Stimulated activated CD4-positive, alpha-beta T cell treated with anti-CD3 and anti-CD28 coated beads, Interleukin-4, amount 100 ng/mL, for 48 hours (primary cell): Measurements from ENCODE around the gene CASR.
"Not testable (repeated sequence)": the region's sequence is repeated elsewhere in the genome, so short reads cannot be mapped to it uniquely, and the experiment has no call there.

ENCODE experiments used
- DNase-seq, 2 donors: peaks; one replicate each; pipeline ENCODE4 v3.0.0-alpha.2; 2020; ENCODE audit warnings: low read depth in 2 of 2

CASR gene, protein sequence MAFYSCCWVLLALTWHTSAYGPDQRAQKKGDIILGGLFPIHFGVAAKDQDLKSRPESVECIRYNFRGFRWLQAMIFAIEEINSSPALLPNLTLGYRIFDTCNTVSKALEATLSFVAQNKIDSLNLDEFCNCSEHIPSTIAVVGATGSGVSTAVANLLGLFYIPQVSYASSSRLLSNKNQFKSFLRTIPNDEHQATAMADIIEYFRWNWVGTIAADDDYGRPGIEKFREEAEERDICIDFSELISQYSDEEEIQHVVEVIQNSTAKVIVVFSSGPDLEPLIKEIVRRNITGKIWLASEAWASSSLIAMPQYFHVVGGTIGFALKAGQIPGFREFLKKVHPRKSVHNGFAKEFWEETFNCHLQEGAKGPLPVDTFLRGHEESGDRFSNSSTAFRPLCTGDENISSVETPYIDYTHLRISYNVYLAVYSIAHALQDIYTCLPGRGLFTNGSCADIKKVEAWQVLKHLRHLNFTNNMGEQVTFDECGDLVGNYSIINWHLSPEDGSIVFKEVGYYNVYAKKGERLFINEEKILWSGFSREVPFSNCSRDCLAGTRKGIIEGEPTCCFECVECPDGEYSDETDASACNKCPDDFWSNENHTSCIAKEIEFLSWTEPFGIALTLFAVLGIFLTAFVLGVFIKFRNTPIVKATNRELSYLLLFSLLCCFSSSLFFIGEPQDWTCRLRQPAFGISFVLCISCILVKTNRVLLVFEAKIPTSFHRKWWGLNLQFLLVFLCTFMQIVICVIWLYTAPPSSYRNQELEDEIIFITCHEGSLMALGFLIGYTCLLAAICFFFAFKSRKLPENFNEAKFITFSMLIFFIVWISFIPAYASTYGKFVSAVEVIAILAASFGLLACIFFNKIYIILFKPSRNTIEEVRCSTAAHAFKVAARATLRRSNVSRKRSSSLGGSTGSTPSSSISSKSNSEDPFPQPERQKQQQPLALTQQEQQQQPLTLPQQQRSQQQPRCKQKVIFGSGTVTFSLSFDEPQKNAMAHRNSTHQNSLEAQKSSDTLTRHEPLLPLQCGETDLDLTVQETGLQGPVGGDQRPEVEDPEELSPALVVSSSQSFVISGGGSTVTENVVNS

GRCh38 chr3:122183521-122183892 is at the start of gene CASR:
Gene CASR, plus strand, starts transcription at chr3:122183668. Its CDS starts 70,522 bp downstream, at chr3:122254190.
- DNase-seq, result no peak

DNA sequence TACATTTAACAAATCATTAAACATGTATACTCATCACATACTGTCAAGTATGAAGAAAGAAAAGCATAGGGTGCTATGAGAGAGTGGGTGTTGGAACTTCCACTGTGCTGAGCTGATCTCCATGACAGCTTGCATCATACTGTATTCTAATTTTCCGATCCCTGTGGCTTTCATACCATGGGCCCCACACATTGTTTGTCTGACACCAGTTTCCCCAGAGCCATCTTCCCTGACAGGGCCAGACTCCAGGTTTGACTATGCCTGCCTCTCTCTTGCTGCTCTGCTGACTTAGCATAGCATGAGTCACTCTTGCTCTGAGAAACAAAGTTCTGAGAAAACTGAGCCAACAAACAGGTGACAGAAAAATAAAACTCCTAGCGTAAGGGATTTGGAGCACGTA is 37.0 kb upstream of the CASR start:
- peak; percentile 53 to 68 for DNase-seq

- no peak for DNase-seq
These were observed 34.4 kb upstream of the CASR start for GRCh38 chr3:122148941-122149627.

GRCh38 chr3:122151480-122151879 is 32.0 kb upstream of the CASR start:
- no peak for DNase-seq

DNA sequence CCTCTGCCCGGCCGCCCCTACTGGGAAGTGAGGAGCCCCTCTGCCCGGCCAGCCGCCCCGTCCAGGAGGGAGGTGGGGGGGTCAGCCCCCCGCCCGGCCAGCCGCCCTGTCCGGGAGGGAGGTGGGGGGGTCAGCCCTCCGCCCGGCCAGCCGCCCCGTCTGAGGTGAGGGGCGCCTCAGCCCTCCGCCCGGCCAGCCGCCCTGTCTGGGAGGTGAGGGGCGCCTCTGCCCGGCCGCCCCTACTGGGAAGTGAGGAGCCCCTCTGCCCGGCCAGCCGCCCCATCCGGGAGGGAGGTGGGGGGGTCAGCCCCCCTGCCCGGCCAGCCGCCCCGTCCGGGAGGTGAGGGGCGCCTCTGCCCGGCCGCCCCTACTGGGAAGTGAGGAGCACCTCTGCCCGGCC is 18.5 kb upstream of the CASR start:
- not testable (repeated sequence) for DNase-seq

DNA sequence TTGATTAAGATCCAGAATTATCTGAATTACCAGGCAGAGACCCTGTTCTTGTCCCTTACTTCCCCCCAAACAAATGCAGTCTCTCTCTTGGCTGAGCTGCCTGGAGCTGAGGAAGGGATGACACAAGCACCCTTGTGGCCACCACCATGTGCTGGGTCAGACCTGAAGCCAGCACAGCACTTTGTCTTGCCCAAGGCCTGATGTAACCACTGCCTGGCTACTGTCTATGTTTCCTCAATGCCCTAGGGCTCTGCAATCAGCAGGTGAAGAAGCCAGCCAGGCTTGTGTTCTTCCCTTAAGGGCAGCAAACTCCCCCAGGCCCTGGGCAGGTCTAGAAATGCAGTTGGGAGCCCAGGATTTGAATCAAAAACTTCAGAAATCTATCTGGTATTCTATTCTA is 15.8 kb upstream of the CASR start:
- no peak for DNase-seq

DNA sequence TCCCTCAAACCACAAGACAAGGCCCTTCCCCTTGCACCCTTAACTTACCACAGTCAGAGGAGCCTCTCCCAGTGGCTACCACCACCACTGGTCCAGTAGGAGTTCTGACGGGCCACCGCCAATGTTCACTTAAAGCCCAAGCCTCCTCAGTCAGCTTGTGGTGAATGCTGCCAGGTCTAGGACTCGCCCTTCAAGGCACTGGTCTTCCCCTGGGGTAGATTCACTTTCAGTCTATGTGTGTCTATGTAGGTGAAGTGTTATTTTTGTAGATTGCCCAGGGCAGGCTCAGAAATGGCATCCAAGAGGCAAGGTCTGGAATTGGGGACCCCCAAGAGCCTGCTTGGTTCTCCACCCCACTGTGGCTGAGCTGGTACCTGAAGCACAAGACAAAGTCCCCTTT is 15.4 kb upstream of the CASR start:
- no peak for DNase-seq

DNA sequence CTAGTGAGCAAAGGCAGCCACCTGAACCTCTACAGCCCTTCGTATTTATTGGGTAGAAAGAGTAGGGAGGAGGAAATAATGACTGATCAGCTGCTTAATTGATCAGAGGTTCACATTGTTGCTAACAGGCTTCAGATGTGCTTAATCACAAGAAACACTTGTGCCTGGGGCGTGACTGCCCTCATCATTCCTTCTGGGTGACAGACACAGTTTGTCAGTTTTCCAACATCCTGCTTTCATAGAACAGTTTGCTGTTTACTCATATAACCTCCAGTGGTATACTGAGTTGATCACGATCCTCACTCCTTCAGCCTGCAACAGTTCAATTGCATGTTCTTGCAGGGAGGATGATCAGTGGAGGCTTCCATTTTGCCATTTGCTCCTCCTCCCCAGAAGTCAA is 13.6 kb upstream of the CASR start:
- DNase-seq, result no peak

DNA sequence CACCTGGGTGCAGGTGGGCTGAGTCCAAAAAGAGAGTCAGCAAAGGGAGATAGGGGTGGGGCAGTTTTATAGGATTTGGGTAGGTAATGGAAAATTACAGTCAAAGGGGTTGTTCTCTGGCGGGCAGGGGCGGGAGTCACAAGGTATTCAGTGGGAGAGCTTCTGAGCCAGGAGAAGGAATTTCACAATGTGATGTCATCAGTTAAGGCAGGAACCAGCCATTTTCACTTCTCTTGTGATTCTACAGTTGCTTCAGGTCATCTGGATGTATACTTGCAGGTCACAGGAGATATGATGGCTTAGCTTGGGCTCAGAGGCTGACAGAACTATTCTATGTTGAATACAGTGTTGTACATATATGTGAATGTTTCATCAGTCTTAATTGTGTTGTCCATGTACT is 12.1 kb upstream of the CASR start:
- not testable (repeated sequence) for DNase-seq

- DNase-seq, result no peak
These were observed 4.8 kb upstream of the CASR start for GRCh38 chr3:122178711-122179110.

DNA sequence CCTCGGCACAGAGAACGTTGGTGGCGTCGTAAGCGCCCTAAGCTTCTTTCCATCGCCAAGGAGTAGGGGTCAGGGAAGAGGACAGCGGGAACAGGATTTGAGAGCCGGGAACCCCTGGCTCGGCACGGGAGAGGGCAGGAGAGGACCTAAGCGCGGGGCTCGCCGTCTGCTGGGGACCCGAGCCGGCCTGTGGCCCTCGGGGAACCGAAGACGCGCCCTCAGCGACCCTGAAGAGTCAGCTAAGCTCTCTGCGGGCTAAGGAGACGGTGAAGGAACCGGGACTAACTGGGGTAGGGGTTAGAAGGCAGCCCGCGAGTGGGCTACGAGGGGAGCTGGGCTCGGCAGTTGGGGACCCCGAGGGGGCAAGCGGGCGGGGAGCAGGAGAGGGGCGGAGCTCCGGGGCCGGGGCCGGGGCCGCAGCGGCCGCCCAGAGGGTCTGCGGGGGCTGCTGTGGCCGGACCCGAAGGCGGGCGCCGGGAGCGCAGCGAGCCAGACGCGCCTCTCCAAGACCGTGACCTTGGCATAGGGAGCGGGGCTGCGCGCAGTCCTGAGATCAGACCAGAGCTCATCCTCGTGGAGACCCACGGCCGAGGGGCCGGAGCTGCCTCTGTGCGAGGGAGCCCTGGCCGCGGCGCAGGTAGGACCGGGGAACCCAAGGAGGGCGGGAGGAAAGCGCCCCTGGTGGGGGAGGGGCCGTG is 574 bp downstream of the CASR start:
- DNase-seq, result no peak

GRCh38 chr3:122184591-122184929 is 1.1 kb downstream of the CASR start:
- no peak for DNase-seq

DNA sequence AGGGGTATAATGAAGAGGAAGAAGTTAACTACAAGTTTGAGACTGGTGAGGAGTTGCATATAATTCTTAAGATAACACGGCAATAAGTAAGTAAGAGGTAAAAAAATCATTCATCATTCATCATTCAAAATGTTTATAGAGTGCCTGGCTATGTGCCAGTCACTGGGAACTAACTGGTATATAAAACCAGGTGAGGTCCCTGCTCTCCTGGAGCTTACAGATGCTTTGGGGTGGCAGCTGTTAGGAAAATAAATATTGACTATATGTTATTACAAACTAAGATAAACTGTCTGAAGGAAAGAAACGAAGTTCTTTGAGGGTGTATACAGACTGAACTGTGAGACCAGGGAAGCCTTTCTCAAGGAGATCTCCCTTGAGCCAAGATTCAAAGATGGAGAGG is 2.9 kb downstream of the CASR start:
- DNase-seq, result no peak

- DNase-seq, result no peak
These were observed 5.3 kb downstream of the CASR start for GRCh38 chr3:122188737-122189136.

DNA sequence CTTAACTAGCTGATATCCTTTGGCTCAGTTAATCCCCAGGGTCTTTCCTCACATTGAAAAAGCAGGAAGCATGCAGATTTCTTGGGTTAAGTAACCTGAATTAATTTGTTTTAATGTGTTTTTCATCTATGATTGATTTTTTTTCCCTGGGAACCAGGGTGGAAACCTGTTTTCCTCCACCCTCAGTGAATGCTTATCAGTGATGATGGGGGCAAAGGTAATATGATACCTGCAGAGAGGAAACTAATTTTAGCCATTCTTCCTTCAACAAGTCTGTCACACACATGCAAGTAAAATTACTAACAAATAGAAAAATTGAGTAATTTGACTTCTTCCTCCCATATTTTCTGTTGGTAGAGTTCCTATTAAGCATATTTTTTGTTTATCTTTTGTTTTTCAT is 5.9 kb downstream of the CASR start:
- DNase-seq, result no peak

GRCh38 chr3:122190525-122190924 is 7.1 kb downstream of the CASR start:
- no peak for DNase-seq

DNA sequence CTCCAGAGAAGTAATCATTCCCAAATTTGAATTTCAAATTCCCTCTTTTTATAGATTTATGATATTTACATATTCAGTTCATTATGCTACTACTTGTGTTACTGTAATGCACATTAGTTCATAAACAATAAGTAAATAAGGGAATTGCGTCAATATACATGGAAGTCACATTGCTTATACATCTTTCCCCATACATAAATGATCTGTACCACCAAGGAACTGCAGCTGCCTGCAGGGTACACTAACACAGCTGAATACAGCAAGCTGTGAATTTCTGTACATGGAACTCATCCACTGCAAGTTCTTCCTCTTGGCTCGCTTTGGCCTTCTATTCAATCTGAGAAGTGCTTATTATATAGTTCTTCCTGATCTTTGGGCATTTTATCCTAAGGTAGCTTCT is 15.5 kb downstream of the CASR start:
- no peak for DNase-seq

- DNase-seq, result no peak
These were observed 16.1 kb downstream of the CASR start for GRCh38 chr3:122199552-122199951.

DNA sequence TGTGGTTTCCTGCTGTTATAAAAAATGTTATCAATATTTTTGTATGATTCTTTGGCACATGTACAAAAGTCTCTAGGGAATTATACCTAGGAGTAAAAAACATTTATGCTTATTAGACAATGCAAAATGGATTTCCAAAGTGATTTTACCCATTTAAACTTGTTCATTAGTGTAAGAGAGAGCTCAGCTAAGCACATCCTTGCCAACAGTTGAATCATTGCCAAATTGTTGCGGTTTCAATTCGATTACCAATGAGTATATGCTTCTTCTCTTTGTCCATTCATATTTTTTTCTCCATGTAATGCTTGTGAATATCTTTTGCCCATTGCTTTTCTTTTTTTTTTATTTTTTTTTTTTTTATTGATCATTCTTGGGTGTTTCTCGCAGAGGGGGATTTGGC is 17.2 kb downstream of the CASR start:
- no peak for DNase-seq

DNA sequence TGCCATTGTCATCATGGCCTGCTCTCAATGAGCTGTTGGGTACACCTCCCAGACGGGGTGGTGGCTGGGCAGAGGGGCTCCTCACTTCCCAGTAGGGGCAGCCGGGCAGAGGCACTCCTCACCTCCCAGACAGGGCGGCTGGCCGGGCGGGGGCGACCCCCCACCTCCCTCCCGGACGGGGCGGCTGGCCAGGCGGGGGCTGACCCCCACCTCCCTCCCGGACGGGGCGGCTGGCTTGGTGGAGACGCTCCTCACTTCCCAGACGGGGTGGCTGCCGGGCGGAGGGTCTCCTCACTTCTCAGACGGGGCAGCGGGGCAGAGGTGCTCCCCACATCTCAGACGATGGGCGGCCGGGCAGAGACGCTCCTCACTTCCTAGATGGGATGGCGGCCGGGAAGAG is 18.0 kb downstream of the CASR start:
- DNase-seq, result not testable (repeated sequence)

- no peak for DNase-seq
These were observed 25.1 kb downstream of the CASR start for GRCh38 chr3:122208579-122208978.

DNA sequence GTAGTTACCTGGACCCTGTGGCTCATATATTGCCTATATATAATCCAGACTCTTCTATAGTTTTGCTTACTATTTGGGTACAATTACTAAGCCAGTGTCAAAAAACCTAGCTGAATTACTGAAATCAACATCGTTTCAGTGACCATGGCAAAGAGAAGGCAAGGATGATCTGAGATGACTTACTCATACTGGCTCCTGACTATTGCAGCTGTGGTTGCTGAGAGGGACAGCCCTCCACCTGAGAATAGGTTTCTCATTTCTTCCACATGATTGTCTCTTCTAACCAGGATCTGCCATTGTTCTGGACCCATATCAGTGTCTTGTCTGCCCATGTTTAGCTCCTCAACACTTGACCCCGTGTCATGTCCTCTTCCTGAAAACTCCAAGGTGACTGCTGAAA is 30.2 kb downstream of the CASR start:
- DNase-seq, result no peak
